GM21723 (cell line): ENCODE results near the gene ETS2.

Source experiments
- ATAC-seq: cut with Tn5 transposase; IDR thresholded peaks from one replicate; pipeline ENCODE4 v1.9.1; 2021; ENCODE audit warnings: mild to moderate bottlenecking, moderate library complexity; ENCODE audit not compliant: unreplicated experiment

The ETS2 gene

GRCh38 chr21:38805328-38806152 is at the start of gene ETS2:
Gene ETS2 (plus strand): TSS chr21:38805929. CDS start chr21:38810035, 4,106 bp downstream.
- peak; percentile 74 for ATAC-seq

GRCh38 chr21:38756746-38757145 is 49.0 kb upstream of the ETS2 start:
- no peak for ATAC-seq

- no peak for ATAC-seq
These were observed 47.1 kb upstream of the ETS2 start for GRCh38 chr21:38758501-38759214.

- ATAC-seq: no peak
These were observed 46.3 kb upstream of the ETS2 start for GRCh38 chr21:38759413-38759812.

GRCh38 chr21:38760017-38760761 is 45.5 kb upstream of the ETS2 start:
- no peak for ATAC-seq

GRCh38 chr21:38760762-38761155 is 45.0 kb upstream of the ETS2 start:
- ATAC-seq: no peak

GRCh38 chr21:38761531-38761930 is 44.2 kb upstream of the ETS2 start:
- no peak for ATAC-seq

GRCh38 chr21:38765056-38765455 is 40.7 kb upstream of the ETS2 start:
- no peak for ATAC-seq

GRCh38 chr21:38766987-38767722 is 38.6 kb upstream of the ETS2 start:
- peak; percentile 96 for ATAC-seq

GRCh38 chr21:38768471-38769063 is 37.2 kb upstream of the ETS2 start:
- no peak for ATAC-seq

- no peak for ATAC-seq
These were observed 36.4 kb upstream of the ETS2 start for GRCh38 chr21:38769191-38769780.

GRCh38 chr21:38770660-38771059 is 35.1 kb upstream of the ETS2 start:
- ATAC-seq: no peak

- no peak for ATAC-seq
These were observed 34.2 kb upstream of the ETS2 start for GRCh38 chr21:38771536-38771935.

GRCh38 chr21:38772646-38773045 is 33.1 kb upstream of the ETS2 start:
- ATAC-seq: no peak

GRCh38 chr21:38773099-38774061 is 32.3 kb upstream of the ETS2 start:
- no peak for ATAC-seq

- ATAC-seq: no peak
These were observed 31.6 kb upstream of the ETS2 start for GRCh38 chr21:38774152-38774551.

- ATAC-seq: no peak
These were observed 31.0 kb upstream of the ETS2 start for GRCh38 chr21:38774586-38775285.

GRCh38 chr21:38775733-38776132 is 30.0 kb upstream of the ETS2 start:
- ATAC-seq: no peak
